Epithelial cell of esophagus (primary cell): ENCODE results near the gene HSPA2.
"Not testable (repeated sequence)": the region's sequence is repeated elsewhere in the genome, so short reads cannot be mapped to it uniquely, and the experiment has no call there.

Experiments
- DNase-seq: peaks from one replicate; pipeline ENCODE4 v3.0.0; 2010; ENCODE audit warnings: low read depth
- H3K4me3 ChIP-seq: 2 replicates; pipeline ENCODE4 v1.5.1; 2011; ENCODE audit warnings: mild to moderate bottlenecking, low read length, control low read depth
- CTCF ChIP-seq: IDR thresholded peaks from 2 replicates; pipeline ENCODE4 v1.5.1; 2011; ENCODE audit warnings: low read depth, mild to moderate bottlenecking, low read length, control low read depth, inconsistent platforms; ENCODE audit not compliant: insufficient read depth; ENCODE audit errors: missing control alignments

Gene HSPA2

DNA sequence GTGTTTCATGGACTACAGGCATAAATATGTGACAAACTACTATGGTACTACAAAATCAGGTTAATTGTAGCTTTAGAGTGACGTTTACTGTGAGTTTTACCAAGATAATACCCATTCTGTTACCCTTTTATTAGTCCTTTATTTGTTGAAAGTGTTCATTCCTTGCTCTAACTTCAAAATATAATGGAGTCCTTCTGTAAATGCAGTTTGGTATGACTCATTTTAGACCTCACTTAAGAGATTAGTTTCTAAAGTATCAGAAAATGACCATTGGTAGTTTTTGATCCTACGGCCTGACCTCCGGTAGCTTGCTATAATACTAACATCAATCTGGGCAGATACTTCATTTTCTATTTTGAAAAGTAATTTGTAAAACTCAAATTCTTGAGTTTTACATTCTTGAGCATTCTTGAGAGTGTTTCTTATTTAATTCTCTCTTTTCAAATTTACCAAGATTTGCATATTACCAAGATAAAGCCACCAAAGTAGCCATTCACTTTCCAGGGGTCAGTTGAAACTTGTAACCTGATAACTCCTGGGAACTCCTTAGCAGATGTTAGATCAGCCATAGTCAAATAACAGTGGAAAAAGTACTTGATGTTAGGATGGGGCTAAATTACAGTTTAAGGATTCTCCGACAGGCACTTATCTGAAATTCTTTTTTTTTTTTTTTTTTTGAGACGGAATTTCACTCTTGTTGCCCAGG, 4.2 kb downstream of the HSPA2 start:
- no peak for DNase-seq
- no peak overlapping the region for H3K4me3 ChIP-seq

DNA sequence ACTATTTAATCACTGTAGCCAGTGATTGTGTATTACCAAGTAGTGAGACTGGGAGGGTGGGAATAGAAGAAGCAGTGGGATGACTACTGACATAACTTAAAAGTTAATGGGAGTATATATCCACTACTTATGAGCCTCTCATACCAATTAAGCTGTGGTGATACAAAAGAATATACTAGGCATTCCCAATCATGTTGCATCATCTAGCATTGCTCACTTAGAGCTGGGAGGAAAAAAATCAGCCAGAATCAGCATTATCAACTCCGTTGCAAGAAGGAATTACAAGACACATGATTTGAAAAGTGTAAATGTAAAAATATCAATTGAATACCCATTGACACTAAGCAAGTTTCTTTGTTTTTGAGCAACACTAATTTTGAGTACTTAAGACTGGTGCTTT, 8.5 kb downstream of the HSPA2 start:
- H3K4me3 ChIP-seq: no peak overlapping the region
- no peak for TF ChIP-seq CTCF
- DNase-seq: peak; percentile 41

More for the DNA sequence above, 4.2 kb downstream of the HSPA2 start:
- no peak for TF ChIP-seq CTCF

DNA sequence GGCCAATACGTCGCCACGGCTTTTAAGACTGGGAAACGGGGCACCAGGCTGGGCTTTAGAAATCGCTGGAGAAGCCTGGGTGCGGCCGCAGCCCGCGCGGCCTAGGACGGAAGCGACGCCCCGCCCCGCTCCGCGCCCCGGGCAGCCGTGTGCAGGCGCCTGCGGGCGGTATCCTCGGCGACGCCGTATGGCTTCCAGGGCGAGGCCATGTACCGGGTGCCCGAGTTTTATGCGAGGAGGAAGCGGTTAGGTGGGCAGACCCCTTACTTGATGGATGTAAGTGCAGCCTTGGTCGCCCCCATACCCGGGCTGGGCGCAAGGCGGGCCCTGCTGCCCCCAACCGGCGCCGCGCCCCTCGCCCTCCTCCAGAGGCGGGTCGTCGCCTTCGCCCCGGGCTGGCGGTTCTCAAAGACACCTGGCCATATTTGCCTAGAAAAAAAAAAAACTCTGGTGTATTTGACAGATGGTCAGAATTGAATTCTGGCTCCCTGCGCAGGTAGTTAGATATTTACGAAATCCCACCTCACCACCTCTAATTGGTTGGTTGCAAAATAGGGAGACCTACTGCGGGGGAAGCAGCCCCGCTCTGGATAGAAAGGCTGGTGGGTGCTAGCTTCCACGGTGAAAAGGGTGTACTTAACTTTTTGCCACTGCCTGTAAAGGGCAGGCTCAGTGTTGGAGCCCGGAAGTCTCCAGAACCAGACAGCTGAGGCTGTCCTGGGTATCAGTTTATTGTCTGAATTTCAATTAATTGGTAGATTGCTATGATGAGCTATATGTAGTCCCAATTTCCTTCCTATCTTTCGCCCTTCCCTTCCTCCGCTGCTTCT, 9.5 kb downstream of the HSPA2 start, which contains the start of gene PPP1R36:
Gene PPP1R36, plus strand, starts transcription at position 171 of the 830 bp plus-strand sequence. Its CDS starts 37 bp downstream, at position 208.
- DNase-seq: peak; percentile 30
- no peak for TF ChIP-seq CTCF
- peak within 1 kb of the TSS; percentile 11 for H3K4me3 ChIP-seq

- H3K4me3 ChIP-seq: no peak overlapping the region
- no peak for TF ChIP-seq CTCF
- DNase-seq: no peak
These were observed 10.2 kb downstream of the HSPA2 start for GRCh38 chr14:64550621-64551333.

GRCh38 chr14:64554556-64554955, 14.0 kb downstream of the HSPA2 start:
- no peak for TF ChIP-seq CTCF
- H3K4me3 ChIP-seq: no peak overlapping the region
- DNase-seq: peak; percentile 22

DNA sequence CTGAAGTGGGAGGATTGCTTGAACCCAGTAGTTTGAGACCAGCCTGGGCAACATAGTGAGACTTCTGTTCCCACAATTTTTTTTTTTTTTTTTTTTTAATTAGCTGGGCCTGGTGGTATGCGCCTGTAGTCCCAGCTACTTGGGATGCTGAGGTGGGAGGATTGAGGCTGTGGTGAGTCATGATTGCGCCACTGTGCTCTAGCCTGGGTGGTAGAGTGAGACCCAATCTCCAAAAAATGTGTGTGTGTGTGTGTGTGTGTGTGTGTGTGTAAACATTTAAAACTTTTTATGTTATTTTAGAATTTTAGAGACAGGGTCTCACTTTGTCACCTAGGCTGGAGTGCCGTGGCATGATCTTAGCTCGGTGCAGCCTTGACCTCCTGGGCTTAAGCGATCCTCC, 16.0 kb downstream of the HSPA2 start:
- no peak for TF ChIP-seq CTCF
- no peak overlapping the region for H3K4me3 ChIP-seq
- DNase-seq: peak; percentile 80

GRCh38 chr14:64558216-64558615, 17.7 kb downstream of the HSPA2 start:
- not testable (repeated sequence) for DNase-seq, H3K4me3 ChIP-seq
